Stimulated activated CD4-positive, alpha-beta T cell treated with anti-CD3 and anti-CD28 coated beads, Interleukin-12 subunit alpha, Interleukin-12 subunit beta, amount 100 ng/mL, for 24 hours (primary cell): ENCODE measurements around the gene GINS1.

Experiments used
- DNase-seq, 2 experiments: peaks; one replicate each; pipeline ENCODE4 v3.0.0-alpha.2; 2020; ENCODE audit warnings: low read depth in 2 of 2

Gene GINS1

GRCh38 chr20:25494506-25495188, 87.2 kb downstream of the GINS1 start:
- DNase-seq, result no peak

DNA sequence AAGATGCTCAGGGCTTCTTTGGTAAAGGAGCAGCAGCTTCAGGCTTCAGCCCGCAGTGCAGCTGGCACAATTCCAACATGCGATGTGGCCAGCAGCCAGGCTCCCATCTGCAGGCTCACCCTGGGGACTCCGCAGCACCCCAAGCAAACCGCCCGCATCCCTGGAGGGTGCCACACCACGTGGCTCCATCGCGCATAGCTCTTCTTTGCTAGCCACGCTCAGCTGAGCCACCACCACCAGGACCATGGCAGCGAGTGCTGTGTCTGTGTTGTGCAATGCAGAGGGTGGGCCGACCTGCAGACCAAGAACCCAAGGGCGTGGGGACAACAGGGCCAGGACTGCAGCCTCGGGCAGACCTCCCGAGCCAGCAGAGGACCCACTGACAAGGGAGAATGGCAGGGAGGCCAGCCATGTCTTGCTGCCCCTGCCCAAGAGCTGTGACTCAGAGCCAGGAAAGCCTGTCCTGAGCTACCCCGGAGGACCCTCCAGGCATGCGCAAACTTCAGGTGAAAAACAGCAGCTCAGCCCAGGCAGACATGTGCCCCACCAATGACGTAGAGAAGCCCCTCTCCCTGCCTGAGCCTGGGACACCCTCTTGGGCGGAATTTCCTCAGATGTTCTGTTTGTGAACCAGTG, 87.8 kb downstream of the GINS1 start:
- DNase-seq, result no peak

DNA sequence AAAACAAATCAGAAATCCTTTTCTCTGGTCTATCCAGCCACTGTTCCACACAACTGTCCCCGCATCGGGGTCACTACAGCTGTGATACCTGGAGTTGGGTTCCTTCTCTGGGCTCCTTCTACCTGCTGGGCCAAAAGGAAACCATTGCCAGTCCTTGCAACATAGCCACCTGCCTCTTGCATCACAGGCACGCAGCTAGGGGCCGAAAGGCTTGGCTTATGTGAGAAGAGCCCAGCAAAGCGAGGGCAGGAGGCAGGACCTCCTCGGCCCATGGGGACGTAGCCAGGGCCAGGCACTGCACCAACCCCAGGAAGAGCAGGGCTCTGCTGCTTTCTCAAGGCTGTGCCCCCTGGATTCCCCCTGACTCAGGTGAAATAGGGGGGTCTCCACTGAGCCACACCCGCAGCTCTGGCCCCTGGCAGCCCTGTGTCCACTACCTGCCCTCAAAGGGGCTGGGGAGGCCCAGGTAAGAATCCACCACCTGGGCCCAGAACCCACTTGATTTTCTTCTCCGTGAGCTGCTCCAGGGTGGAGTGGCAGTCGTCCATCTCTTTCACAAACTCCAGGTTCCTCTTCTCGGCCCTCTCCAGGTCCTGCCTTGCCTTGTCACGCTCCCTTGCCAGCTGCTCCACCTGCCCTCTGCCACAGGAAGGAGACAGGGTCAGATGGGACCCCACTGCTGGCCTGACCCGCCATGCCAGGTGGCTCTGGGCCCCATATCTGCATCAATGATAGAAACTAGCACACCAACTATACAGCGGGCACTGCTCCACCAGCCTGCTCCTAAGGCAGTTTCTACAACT, 88.9 kb downstream of the GINS1 start:
- no peak for DNase-seq

DNA sequence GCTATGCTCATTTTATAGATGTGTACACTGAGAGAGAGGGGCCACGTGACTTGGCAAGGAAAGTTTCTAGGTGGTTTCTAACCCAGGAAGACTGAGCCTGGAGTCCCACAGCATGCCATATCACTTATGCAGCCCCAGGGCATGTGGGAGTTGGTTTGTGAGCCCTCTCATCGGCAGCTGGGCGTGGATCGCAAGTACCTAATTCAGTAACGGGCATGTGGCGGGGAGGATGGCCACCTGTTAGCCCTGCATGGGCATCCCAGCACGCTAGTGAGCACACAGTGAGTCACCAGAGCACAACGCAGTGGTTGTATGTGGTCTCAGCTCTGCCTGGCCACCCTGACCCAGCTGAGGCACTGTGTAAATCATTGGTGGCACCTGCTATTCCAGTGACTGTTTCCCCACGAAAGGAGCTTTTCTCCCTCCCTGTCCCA, 89.5 kb downstream of the GINS1 start:
- no peak for DNase-seq

DNA sequence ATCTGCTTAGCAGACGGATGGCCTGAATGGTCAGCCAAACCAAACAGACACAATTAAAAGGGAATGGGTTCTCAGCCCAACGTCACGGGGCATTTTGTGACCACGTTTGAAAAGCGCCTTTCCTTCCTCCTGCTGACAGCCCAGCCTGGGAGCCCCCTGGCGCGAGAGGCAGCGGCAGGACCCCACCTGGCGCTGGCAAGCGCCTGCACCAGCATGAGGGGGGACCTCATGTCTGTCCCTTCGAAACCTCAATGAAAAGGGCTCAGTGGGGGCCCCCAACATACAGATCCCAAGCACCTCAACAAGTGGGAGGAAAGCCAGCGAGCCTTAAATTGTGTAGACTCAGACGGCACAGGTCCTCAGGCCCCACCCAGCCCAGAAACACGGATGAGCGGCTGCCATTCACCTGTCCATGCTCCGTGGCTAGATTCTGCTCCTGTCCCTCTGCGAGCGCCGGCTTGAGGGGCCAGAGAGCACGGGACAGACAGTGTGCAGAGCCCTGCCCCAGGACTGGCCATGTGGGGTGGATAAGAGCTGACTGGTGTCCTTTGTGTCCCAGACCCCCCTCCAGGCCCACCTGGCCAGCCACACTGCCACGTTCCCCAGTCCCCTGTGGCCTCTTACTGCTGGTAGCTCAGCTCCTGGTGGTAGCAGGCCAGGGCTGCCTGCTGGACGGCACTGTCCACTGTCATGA, 90.3 kb downstream of the GINS1 start:
- no peak for DNase-seq
